Posterior cingulate gyrus (tissue), 11 donors: ENCODE data around the gene IL2RA.

Experiments used
- DNase-seq, 10 donors: peaks; one replicate each; pipeline versions ENCODE4 v3.0.0 to v3.0.0-alpha.2; 2020 to 2021; ENCODE audit warnings: mixed read lengths in 3 of 10
- intact Hi-C: fragments of 100-400 bp; cut with DNase I; formaldehyde crosslinking; loops from one replicate; pipeline ENCODE4 v1.15.1; 2023

The IL2RA gene

DNA sequence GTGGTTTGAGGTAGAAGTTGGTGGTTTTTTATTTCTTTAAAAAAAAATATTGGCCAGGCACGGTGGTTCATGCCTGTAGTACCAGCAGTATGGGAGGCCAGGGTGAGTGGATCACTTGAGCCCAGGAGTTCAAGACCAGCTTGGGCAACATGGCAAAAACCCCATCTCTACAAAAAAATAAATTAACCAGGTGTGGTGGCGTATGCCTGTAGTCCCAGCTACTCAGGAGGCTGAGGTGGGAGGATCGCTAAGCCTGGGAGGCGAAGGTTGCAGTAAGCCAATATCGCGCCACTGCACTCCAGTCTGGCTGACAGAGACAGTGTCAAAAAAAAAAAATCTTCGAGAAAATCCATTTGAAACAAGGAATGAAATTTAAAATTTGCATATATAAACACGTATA is 1.1 kb downstream of the IL2RA start:
- intact Hi-C loops = no loop called here
- no peak for DNase-seq

DNA sequence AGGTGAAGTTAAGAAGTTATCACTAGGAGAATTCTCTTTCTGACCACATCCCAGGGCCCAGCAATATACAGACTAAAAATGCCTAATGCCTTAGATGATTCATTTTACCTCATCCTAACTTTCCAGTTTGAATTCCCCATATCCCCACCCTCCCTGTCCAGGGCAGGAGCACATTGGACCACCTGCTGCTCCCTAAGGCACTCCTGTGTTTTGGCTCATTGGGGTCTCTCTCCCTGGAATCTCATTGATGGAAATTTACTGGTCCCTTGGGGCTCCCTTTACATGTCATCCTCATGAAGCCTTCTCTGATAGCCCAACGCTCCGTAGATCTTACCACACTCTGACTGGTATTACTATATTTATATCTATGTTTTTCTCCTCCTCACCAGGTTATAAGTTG is 2.7 kb downstream of the IL2RA start:
- intact Hi-C loops = no loop called here
- DNase-seq = no peak

DNA sequence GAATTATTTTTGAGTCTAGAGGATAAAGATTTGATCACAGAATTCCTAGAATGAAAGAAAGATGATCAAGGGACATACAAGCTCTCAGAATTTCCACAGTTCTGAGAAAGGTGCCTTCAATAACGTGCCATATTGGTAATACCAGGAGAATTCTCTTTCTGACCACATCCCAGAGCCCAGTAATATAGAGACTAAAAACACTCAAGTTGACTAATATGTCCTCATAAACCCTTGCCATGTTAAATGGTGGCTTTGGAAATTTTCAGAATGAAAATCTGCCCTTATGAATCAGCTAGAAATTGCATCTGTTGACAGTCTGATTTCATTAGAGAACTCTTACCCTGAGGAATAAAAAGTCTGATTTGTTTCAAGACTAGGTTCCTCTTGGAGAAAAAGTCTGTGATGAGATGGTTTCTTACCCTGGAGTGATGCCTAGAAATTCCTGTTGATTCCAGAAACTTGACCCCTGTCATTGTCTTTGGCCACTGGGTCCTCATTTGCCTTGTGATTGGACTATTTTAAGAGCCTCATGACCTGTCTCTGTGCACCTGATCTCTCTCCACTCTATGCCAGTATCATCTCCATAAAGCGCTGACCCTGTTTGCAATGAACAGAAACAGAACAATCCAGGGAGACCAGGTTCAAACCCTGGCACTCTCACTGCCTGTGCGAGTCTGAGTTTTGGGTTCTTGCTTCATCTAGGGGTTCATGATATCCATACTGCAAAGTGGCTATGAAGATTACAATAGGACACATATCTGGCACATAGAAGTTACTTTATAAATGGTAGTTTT is 3.3 kb downstream of the IL2RA start:
- no peak for DNase-seq
- intact Hi-C loops = no loop called here

GRCh38 chr10:6056411-6057135 is 5.6 kb downstream of the IL2RA start:
- DNase-seq = no peak
- intact Hi-C loops = no loop called here

GRCh38 chr10:6055929-6056328 is 6.2 kb downstream of the IL2RA start:
- intact Hi-C loops = no loop called here
- no peak for DNase-seq

DNA sequence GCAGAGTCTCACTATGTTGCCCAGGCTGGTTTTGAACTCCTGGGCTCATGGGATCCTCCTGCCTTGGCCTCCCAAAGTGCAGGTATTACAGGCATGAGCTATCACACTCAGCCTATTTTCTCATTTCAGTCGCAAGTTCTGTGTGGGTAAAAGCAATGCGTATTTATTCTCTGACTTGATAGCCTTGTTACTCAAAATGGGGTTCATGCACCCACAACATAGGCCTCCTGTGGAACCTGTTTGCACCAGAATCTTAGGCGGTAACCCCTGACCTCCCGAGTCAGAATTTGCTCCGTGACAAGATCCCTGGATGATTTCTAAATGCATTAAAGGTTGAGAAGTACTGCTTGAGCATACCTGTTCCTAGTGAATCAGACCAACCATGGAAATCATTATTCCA is 7.3 kb downstream of the IL2RA start:
- no peak for DNase-seq
- intact Hi-C loops = no loop called here

DNA sequence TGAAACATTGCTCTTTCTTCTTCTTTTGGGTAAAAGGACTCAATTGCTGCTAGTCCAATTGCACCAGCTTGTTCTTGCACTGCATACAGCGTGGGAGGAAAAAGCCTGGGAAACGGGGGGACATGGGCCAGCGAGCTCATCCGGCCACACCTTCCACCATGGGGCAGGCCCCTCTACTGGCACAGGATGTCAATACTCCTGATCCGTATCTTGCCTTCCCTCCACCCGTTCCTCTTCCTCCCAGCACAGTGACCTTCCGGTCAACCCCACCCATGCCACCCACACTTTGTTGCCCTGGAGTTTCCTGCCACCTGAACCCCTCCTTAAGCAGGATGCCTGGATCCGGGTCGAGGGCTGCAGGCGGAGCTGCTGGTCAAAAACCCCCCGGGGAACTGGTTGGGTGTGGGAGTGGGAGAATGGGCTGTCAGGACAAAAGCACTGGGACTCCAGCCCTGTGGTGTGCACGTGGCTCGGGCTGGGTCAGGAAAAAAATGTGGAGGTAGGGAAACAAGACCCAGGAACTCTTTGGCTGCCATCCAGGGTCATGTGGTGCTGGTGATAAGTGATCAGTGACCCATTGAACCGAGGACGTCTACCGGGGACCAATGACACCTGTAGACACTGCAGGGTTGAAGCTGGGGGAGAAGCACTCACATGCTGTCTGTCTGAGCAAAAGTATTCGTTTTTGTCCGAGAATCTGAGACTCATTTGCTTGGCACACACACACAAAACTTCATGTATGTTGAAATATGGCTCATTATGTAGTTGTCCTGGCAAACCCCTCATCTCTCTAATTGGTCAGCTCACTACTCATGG is 8.1 kb downstream of the IL2RA start:
- intact Hi-C loops = no loop called here
- no peak for DNase-seq

DNA sequence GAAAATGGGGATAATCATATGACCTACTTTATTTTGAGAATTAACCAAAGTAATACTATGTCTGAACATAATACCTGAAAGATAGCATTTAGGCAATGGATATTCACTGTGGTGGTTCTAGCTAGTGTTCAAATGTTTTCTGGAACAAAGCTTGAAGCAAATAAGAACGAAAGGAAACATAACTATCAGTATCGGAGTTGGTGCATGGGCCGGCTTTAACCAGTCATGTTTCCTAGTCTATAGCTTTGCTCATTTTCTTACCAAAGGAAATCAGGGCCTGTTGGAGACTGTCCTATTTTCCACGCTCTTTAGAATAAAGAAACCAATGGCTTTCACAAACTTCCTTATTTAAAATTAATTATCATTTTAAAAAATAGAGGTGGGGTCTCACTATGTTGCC is 8.9 kb downstream of the IL2RA start:
- DNase-seq = no peak
- intact Hi-C loops = no loop called here

DNA sequence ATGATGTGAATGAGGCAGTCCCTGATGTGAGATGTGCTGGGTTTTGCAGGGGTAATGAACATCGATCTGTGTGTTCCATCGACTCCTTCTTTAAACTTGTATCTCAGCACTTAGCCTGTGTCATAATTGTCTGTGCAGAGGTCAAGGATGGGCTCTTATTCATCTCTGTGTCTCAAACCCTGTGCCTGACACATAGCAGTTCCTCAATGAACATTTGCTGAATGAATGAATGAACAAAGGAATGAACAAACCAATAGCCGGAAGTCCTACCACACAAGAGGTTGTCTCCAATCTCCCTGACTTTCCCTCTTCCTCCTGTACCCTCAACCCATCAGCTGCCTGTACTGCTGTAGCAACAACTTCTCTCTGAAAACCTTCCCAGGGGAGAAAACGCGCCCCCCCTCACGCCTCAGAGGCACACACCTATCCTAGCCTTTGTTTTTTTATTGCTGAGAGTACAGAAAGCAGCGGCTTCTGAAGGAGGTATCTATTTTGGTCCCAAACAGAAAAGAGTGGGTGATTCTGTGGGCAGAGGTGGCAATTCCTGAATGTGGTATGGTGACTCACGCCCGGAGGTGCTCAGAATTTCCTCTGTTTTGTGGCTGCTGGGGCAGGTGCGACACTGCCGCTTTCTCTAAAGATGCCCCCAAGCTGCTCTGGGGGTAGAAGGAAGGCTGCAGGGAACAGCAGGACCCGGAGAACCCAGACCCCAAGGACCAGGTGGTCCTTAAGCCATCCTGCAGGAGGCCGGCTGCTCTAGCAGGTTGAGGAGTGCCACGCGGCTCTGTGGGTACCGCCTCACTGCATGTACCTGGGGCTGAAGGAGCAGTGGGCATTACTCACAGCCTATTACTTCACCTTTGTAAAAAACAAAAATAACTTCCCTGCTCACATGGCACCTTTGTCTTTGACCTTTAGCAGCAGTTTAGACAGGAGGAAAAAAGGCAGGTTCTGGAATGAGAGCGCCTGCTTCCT is 9.6 kb downstream of the IL2RA start:
- intact Hi-C loops = no loop called here
- DNase-seq = peak in 4 of 10 donors; percentile 21 to 86 (median 62)

DNA sequence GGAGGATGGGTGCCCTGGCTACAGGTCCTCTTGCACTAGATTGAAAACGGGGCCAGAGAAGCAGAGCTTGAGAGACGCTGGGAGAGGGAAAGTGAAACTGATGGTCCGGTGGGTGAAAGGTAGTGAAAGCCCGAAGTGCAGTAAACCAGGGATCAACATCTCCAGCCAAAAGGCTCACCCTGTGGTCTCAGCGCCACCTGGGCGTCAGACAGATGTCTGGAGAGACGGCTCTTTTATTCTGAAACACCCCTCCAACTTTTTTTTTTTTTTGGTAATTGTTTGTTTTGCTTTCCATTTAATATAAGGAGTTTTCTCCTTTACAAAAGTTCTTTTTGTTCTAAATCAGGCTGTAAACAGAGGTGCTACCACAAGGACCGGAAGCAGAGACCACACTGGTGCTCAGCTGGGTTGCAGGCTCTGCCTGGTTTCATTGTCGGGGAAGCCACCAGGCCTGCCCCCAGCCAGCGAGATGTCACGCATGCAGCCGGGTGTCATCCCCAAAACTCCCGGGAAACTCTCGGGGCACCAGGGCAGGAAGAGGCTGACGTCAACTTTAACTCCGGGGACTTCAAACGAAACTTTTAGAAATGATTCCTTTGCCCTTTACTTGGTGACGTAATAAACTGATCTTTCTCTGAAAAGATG is 11.2 kb downstream of the IL2RA start:
- intact Hi-C loops = no loop called here
- DNase-seq = no peak

GRCh38 chr10:6049031-6049400 is 13.2 kb downstream of the IL2RA start:
- DNase-seq = no peak
- intact Hi-C loops = no loop called here

- intact Hi-C loops = no loop called here
- no peak for DNase-seq
Measured at GRCh38 chr10:6048281-6049030, 13.7 kb downstream of the IL2RA start.

DNA sequence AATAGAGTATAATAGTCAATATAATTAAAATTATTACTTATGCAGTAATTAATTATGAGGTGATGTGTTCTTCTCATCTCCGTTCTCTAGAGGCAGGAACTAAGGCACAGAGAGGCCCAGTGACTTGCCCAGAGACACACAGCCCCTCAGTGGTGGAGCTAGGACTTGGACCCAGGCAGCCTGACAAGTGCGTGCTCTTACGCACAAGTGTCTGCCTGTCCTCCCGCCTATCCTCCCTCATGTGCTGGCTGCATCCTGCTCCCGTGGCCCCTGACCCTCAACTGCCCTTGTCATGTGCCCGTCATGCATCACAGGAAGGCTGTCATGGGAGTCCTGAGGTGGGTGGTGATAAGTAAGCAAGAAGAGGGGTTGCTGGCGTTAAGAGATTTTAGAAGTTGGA is 14.3 kb downstream of the IL2RA start:
- intact Hi-C loops = no loop called here
- DNase-seq = no peak

DNA sequence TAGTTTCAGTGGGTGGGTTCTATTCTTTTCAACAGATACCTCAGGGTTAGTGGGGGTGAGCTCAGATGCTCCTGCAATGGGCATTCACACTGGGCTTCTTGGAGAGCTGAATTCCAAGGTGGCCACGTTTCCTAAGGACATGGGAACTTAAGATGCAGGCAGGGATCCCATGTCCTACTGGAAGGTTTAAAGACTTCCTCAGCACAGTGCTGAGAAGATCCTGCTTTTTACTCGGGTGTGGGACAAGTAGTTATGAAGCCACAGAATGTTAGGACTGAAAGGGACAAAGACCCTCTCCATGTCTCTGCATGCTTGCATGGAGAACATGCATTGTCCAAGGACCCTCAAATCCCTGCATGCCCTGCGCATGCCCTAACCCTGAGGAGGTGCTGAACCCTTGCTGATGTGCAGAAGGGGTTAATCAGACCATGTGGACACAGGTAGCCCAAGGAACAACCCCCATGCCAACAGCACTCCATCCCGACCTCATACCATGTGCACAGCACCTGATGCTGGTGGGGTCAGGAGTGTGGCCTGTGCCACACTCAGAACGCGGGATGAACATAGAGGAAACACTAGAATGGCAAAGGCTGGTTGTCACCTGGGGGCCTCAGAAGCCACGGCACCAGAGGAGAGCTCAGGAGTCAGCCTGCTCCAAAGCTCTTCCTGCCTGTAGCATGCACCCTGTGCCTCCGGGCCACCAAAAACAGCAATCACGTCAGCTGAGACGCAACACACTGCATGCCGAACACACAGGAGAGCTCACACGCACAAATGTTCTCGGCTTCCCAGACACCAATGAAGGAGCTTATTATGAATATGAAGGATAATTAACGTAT is 15.2 kb downstream of the IL2RA start:
- DNase-seq = no peak

DNA sequence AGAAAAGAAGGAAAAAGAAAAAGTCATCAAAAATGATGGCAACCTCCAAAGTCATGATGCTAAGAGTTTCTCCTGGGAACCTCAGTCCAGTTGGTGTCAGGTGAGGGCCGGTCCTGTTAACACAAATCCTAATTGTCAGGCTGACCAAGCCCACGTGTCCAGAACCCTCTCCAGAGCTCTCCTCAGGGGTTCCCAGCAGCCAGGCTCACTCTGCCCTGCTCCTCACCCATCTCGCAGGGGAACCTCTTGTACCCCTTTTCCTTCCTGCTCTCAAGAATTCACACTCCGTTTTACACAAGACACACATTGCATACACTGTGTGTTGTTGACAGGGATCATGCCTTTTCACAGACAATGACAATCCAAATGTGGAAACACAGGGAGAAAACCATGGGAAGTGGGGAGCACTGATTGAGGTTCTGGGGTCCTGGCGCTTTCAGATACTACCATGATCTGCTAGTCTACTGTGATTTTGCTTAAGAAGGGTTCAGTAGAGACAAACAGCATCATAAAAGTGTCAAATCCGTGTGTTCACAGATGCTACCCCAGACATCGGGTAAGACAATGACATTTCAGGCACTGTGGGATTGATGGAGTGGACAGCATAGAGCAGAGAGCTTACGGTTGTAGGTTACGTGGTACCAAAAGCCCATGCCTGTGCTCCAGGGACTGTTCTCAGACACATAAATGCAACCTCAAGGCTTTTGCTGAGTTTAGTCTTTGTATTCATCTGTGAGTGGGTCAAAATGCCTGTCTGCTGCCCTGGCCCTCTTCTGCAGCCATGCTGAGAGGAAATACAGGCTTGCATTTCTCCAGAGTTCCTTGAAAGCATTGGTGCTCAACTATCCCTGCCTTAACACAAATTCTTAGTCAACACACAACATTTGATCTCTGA is 16.0 kb downstream of the IL2RA start:
- no peak for DNase-seq
- intact Hi-C loops = no loop called here

More for the DNA sequence above, 15.2 kb downstream of the IL2RA start:
- intact Hi-C loops = no loop called here

GRCh38 chr10:6045314-6045848 is 16.8 kb downstream of the IL2RA start:
- no peak for DNase-seq
- intact Hi-C loops = no loop called here
